ENCODE data around the gene RTL1.

- TF ChIP-seq, protein P1, sequence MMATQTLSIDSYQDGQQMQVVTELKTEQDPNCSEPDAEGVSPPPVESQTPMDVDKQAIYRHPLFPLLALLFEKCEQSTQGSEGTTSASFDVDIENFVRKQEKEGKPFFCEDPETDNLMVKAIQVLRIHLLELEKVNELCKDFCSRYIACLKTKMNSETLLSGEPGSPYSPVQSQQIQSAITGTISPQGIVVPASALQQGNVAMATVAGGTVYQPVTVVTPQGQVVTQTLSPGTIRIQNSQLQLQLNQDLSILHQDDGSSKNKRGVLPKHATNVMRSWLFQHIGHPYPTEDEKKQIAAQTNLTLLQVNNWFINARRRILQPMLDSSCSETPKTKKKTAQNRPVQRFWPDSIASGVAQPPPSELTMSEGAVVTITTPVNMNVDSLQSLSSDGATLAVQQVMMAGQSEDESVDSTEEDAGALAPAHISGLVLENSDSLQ (IDR thresholded peaks at IDR 0.05) = no peak
- no peak for TF ChIP-seq HDGF (IDR thresholded peaks at IDR 0.05; ENCODE audit: borderline replicate concordance)
Observed at GRCh38 chr14:100841066-100841760, 62.3 kb downstream of the RTL1 start.
